Keratinocyte (primary cell): ENCODE results near the gene TLR10. TPM values are rescaled to one million over a fixed set of nuclear protein-coding genes. Genes with fewer than 3 reads are reported as not detected.

Experiments
- DNase-seq: peaks from one replicate; pipeline ENCODE4 v3.0.0-alpha.2; 2011; ENCODE audit warnings: low read depth, missing footprints, low spot score
- FAIRE-seq: peaks from 2 replicates; lab custom pipeline; 2011; peaks lifted over from hg19 to GRCh38; lab: Jason Lieb, UNC
- H2AFZ ChIP-seq: 2 replicates; pipeline ENCODE4 v1.6.0; 2012; ENCODE audit warnings: low read length, control low read depth, inconsistent platforms; ENCODE audit not compliant: control insufficient read depth
- H3K27ac ChIP-seq: 2 replicates; pipeline ENCODE4 v1.5.1; 2011; ENCODE audit warnings: low read length; ENCODE audit not compliant: control insufficient read depth, insufficient read depth
- H3K27me3 ChIP-seq: 3 replicates; pipeline ENCODE4 v1.6.0; 2011; ENCODE audit warnings: low read length; ENCODE audit not compliant: control insufficient read depth, insufficient read depth; ENCODE audit errors: extremely low read depth
- H3K36me3 ChIP-seq, 2 experiments: 2 replicates in 1 of 2; 3 replicates in 1 of 2; pipeline ENCODE4 v1.5.1; 2011; ENCODE audit warnings: low read length in 2 of 2, mild to moderate bottlenecking in 1 of 2; ENCODE audit not compliant: control insufficient read depth in 2 of 2, insufficient read depth in 2 of 2; ENCODE audit errors: extremely low read depth in 1 of 2
- H3K4me1 ChIP-seq: 3 replicates; pipeline ENCODE4 v1.5.1; 2011; ENCODE audit warnings: low read length; ENCODE audit not compliant: control insufficient read depth, insufficient read depth; ENCODE audit errors: extremely low read depth
- H3K4me2 ChIP-seq: 3 replicates; pipeline ENCODE4 v1.6.0; 2011; ENCODE audit warnings: low read depth, low read length; ENCODE audit not compliant: control insufficient read depth, insufficient read depth; ENCODE audit errors: extremely low read depth
- H3K4me3 ChIP-seq, 3 experiments: fragments of 200-600 bp in 1 of 3; sonication (generic) in 1 of 3; 2 replicates in 2 of 3; 3 replicates in 1 of 3; pipeline ENCODE4 v1.5.1; 2011 to 2016; ENCODE audit warnings: low read length in 3 of 3, mild to moderate bottlenecking in 3 of 3, control low read depth in 2 of 3, inconsistent platforms in 1 of 3, low read depth in 1 of 3, mixed read lengths in 1 of 3, mixed run types in 1 of 3, moderate library complexity in 1 of 3; ENCODE audit not compliant: control insufficient read depth in 2 of 3, insufficient read depth in 2 of 3; ENCODE audit errors: extremely low read depth in 1 of 3
- H3K79me2 ChIP-seq: 2 replicates; pipeline ENCODE4 v1.6.0; 2012; ENCODE audit warnings: low read length; ENCODE audit not compliant: control insufficient read depth, insufficient read depth
- H3K9ac ChIP-seq: 3 replicates; pipeline ENCODE4 v1.6.0; 2011; ENCODE audit warnings: low read length; ENCODE audit not compliant: control insufficient read depth, insufficient read depth; ENCODE audit errors: extremely low read depth
- H3K9me1 ChIP-seq: 3 replicates; pipeline ENCODE4 v1.6.0; 2011; ENCODE audit warnings: low read length; ENCODE audit not compliant: control insufficient read depth, insufficient read depth; ENCODE audit errors: extremely low read depth
- H3K9me3 ChIP-seq: 2 replicates; pipeline ENCODE4 v1.5.1; 2012; ENCODE audit warnings: low read depth, low read length; ENCODE audit not compliant: control insufficient read depth
- H4K20me1 ChIP-seq: 3 replicates; pipeline ENCODE4 v1.6.0; 2011; ENCODE audit warnings: low read length; ENCODE audit not compliant: control insufficient read depth, insufficient read depth; ENCODE audit errors: extremely low read depth
- CTCF ChIP-seq, 3 experiments: IDR thresholded peaks in 1 of 3; conservative IDR thresholded peaks in 1 of 3; optimal IDR thresholded peaks in 1 of 3; 2 replicates in 2 of 3; 3 replicates in 1 of 3; pipeline versions ENCODE3 to v1.5.1; 2011; ENCODE audit warnings: low read length in 3 of 3, mild to moderate bottlenecking in 3 of 3, moderate library complexity in 2 of 3, control low read depth in 1 of 3, inconsistent platforms in 1 of 3; ENCODE audit not compliant: insufficient read depth in 2 of 3; ENCODE audit errors: extremely low read depth in 1 of 3
- EZH2 ChIP-seq: IDR thresholded peaks from one replicate; pipeline ENCODE4 v1.6.1; 2012; ENCODE audit warnings: inconsistent platforms, mild to moderate bottlenecking, low read length, moderate library complexity
- dilution Hi-C: fragments of 300-500 bp; cut with MboI; formaldehyde crosslinking; loops from one replicate; pipeline ENCODE4 v1.7.0; 2020; ENCODE audit warnings: low sequenced_read_pairs; ENCODE audit not compliant: extremely low pct_ligation_motif_present
- polyA plus RNA-seq, 5 experiments: library from polyadenylated mRNA; depleted of rRNA in 3 of 5; stranded (reverse) in 3 of 5; stranded (forward) in 1 of 5; unstranded in 1 of 5; fragments of >200 nt; gene quantifications; 1 replicate in 1 of 5; 2 replicates in 3 of 5; 3 replicates in 1 of 5; pipeline versions ENCODE4 v1.2.1 to v1.2.3, GENCODE V29; 2011 to 2012; ENCODE audit warnings: missing spikeins in 2 of 5, low read depth in 1 of 5, low replicate concordance in 1 of 5

The TLR10 gene
- polyA plus RNA-seq, 1 donor (not counting 4 experiments of a cell fraction or from before 2014, with no cell fraction given), result 0.05 TPM

GRCh38 chr4:38749336-38749735, 33.5 kb downstream of the TLR10 start:
- H3K4me3 ChIP-seq, result no peak overlapping the region
- H3K4me1 ChIP-seq, result peaks cover 15% of the 10 kb centered on the region
- DNase-seq (no peak), FAIRE-seq (no peak)
- no peak overlapping the region for H3K4me2 ChIP-seq
- no peaks in the 10 kb centered on the region for H3K79me2 ChIP-seq
- no peaks in the 10 kb centered on the region for H3K27me3 ChIP-seq
- no peaks in the 10 kb centered on the region for H4K20me1 ChIP-seq
- H3K36me3 ChIP-seq, result no peaks in the 10 kb centered on the region
- H3K9me3 ChIP-seq, result no peaks in the 10 kb centered on the region
- H3K27ac ChIP-seq, result no peak overlapping the region
- TF ChIP-seq CTCF (optimal IDR thresholded peaks at IDR 0.05 in 1 of 3, IDR thresholded peaks at IDR 0.05 in 1 of 3, conservative IDR thresholded peaks at IDR 0.05 in 1 of 3; ENCODE audit: extremely low read depth in 1 of 3, insufficient read depth in 2 of 3, low read length in 3 of 3), result no peak
- TF ChIP-seq EZH2, result no peak
- peaks cover 3% of the 10 kb centered on the region for H3K9me1 ChIP-seq
- H2AFZ ChIP-seq, result no peak overlapping the region
- dilution Hi-C loops, result no loop called here
- H3K9ac ChIP-seq, result no peak overlapping the region

GRCh38 chr4:38747629-38748028, 35.2 kb downstream of the TLR10 start:
- Histone ChIP-seq H3K4me3 (no peak overlapping the region), H3K9me3 (no peaks in the 10 kb centered on the region), H3K9ac (no peak overlapping the region), H3K27me3 (no peaks in the 10 kb centered on the region), H3K36me3 (no peaks in the 10 kb centered on the region), H4K20me1 (no peaks in the 10 kb centered on the region), H3K27ac (no peak overlapping the region), H3K4me1 (peaks cover 2% of the 10 kb centered on the region), H2AFZ (no peak overlapping the region), H3K4me2 (no peak overlapping the region), H3K79me2 (no peaks in the 10 kb centered on the region), H3K9me1 (no peaks in the 10 kb centered on the region)
- no peak for TF ChIP-seq CTCF (optimal IDR thresholded peaks at IDR 0.05 in 1 of 3, IDR thresholded peaks at IDR 0.05 in 1 of 3, conservative IDR thresholded peaks at IDR 0.05 in 1 of 3; ENCODE audit: extremely low read depth in 1 of 3, insufficient read depth in 2 of 3, low read length in 3 of 3)
- no peak for TF ChIP-seq EZH2
- FAIRE-seq, result no peak
- no peak for DNase-seq
- dilution Hi-C loops, result no loop called here
